OCI-LY1 (cell line): ENCODE results near the gene STK4.

Source experiments
- H2AFZ ChIP-seq: fragments of 200-600 bp; sonication (generic), shearing (Covaris generic); 2 replicates; pipeline ENCODE4 v1.6.0; 2014; ENCODE audit warnings: antibody characterized with exemption, mild to moderate bottlenecking, low read length
- H3F3A ChIP-seq: fragments of 200-600 bp; sonication (generic), shearing (Covaris generic); 2 replicates; pipeline ENCODE4 v1.6.0; 2014; ENCODE audit warnings: mild to moderate bottlenecking, antibody characterized with exemption, low read length, moderate library complexity; ENCODE audit not compliant: insufficient read depth
- H3K27ac ChIP-seq: fragments of 200-600 bp; sonication (generic); 2 replicates; pipeline ENCODE4 v1.5.1; 2014; ENCODE audit warnings: low read length, mixed run types, mild to moderate bottlenecking, low read depth; ENCODE audit not compliant: poor library complexity, severe bottlenecking
- H3K27me3 ChIP-seq: fragments of 200-600 bp; sonication (generic); 2 replicates; pipeline ENCODE4 v1.6.0; 2014; ENCODE audit warnings: antibody characterized with exemption, mild to moderate bottlenecking, low read length, moderate library complexity; ENCODE audit not compliant: insufficient read depth
- H3K36me3 ChIP-seq: fragments of 200-600 bp; sonication (generic); 2 replicates; pipeline ENCODE4 v1.6.1; 2014; ENCODE audit warnings: mild to moderate bottlenecking, antibody characterized with exemption, low read length, moderate library complexity, mixed read lengths; ENCODE audit not compliant: insufficient read depth
- H3K4me1 ChIP-seq: fragments of 200-600 bp; sonication (generic); 2 replicates; pipeline ENCODE4 v1.5.1; 2014; ENCODE audit warnings: mild to moderate bottlenecking, low read length, moderate library complexity; ENCODE audit not compliant: insufficient read depth, severe bottlenecking
- H3K4me2 ChIP-seq: fragments of 200-600 bp; sonication (generic), shearing (Covaris generic); 2 replicates; pipeline ENCODE4 v1.6.1; 2014; ENCODE audit warnings: low read length
- H3K4me3 ChIP-seq: fragments of 200-600 bp; sonication (generic); 2 replicates; pipeline ENCODE4 v1.5.1; 2014; ENCODE audit warnings: low read length, low read depth, mild to moderate bottlenecking, mixed read lengths; ENCODE audit not compliant: poor library complexity, severe bottlenecking
- H3K79me2 ChIP-seq: fragments of 200-600 bp; shearing (Covaris generic); 2 replicates; pipeline ENCODE4 v1.6.1; 2016; ENCODE audit warnings: mixed run types, low read length, mixed read lengths; ENCODE audit not compliant: insufficient read depth
- H3K9ac ChIP-seq: fragments of 200-600 bp; sonication (generic), shearing (Covaris generic); 2 replicates; pipeline ENCODE4 v1.6.1; 2014; ENCODE audit warnings: mild to moderate bottlenecking, low read length, mixed read lengths
- H3K9me2 ChIP-seq: fragments of 200-600 bp; sonication (generic), shearing (Covaris generic); 2 replicates; pipeline ENCODE4 v1.6.1; 2014; ENCODE audit warnings: low read depth, mild to moderate bottlenecking, low read length, mixed read lengths
- H3K9me3 ChIP-seq: fragments of 200-600 bp; shearing (Covaris generic); 2 replicates; pipeline ENCODE4 v1.6.1; 2014; ENCODE audit warnings: low read length, mixed read lengths
- H4K20me1 ChIP-seq: fragments of 200-600 bp; sonication (generic), shearing (Covaris generic); 2 replicates; pipeline ENCODE4 v1.6.0; 2016; ENCODE audit warnings: mild to moderate bottlenecking, low read length; ENCODE audit not compliant: insufficient read depth
- CTCF ChIP-seq: fragments of 200-600 bp; sonication (generic), shearing (Covaris generic); IDR thresholded peaks from 2 replicates; pipeline ENCODE4 v1.5.1; 2017; ENCODE audit warnings: mild to moderate bottlenecking, antibody characterized with exemption, low read length, moderate library complexity, mixed read lengths
- EZH2 ChIP-seq: fragments of 200-600 bp; sonication (generic), shearing (Covaris generic); IDR thresholded peaks from 2 replicates; pipeline ENCODE4 v1.8.0; 2017; ENCODE audit warnings: borderline replicate concordance, mixed run types, mild to moderate bottlenecking, antibody characterized with exemption, low read length, moderate library complexity, mixed read lengths

The STK4 gene

GRCh38 chr20:45047581-45048119 lies 81.3 kb downstream of the STK4 start:
- Histone ChIP-seq H3K9me3 (no peaks in the 10 kb centered on the region), H3K79me2 (peaks cover 20% of the 10 kb centered on the region; the same call in 1 of the 2 replicates), H4K20me1 (no peaks in the 10 kb centered on the region), H3K27ac (no peak overlapping the region), H3K4me1 (peaks cover 68% of the 10 kb centered on the region), H3F3A (no peaks in the 10 kb centered on the region), H2AFZ (no peak overlapping the region), H3K4me2 (no peak overlapping the region), H3K4me3 (no peak overlapping the region), H3K27me3 (no peaks in the 10 kb centered on the region), H3K9ac (no peak overlapping the region), H3K36me3 (peaks cover 18% of the 10 kb centered on the region; the same call in 1 of the 2 replicates), H3K9me2 (no peaks in the 10 kb centered on the region)
- no peak for TF ChIP-seq EZH2
- TF ChIP-seq CTCF, result no peak

GRCh38 chr20:45049438-45049837 lies 83.1 kb downstream of the STK4 start:
- no peak overlapping the region for H2AFZ ChIP-seq
- peak overlapping the region; percentile 26 for H3K4me3 ChIP-seq
- TF ChIP-seq EZH2 (no peak), CTCF (no peak)
- peak overlapping the region; percentile 49 for H3K4me2 ChIP-seq
- H4K20me1 ChIP-seq, result no peaks in the 10 kb centered on the region
- H3K4me1 ChIP-seq, result peaks cover 72% of the 10 kb centered on the region
- H3F3A ChIP-seq, result no peaks in the 10 kb centered on the region
- peaks cover 20% of the 10 kb centered on the region for H3K36me3 ChIP-seq
- peaks cover 17% of the 10 kb centered on the region; the same call in 1 of the 2 replicates for H3K79me2 ChIP-seq
- no peaks in the 10 kb centered on the region for H3K9me2 ChIP-seq
- H3K9me3 ChIP-seq, result no peaks in the 10 kb centered on the region
- H3K9ac ChIP-seq, result peak overlapping the region; percentile 36; the same call in 1 of the 2 replicates
- no peaks in the 10 kb centered on the region for H3K27me3 ChIP-seq
- H3K27ac ChIP-seq, result peak overlapping the region; percentile 84

- Histone ChIP-seq H3K27ac (peak overlapping the region; percentile 84), H3K79me2 (peaks cover 14% of the 10 kb centered on the region; the same call in 1 of the 2 replicates)
Measured at GRCh38 chr20:45049904-45050471, 83.7 kb downstream of the STK4 start.

More at GRCh38 chr20:45049904-45050471, 83.7 kb downstream of the STK4 start:
- H3K4me2 ChIP-seq, result peak overlapping the region; percentile 49
- peaks cover 24% of the 10 kb centered on the region for H3K36me3 ChIP-seq
- H3K9me3 ChIP-seq, result no peaks in the 10 kb centered on the region
- no peaks in the 10 kb centered on the region for H3F3A ChIP-seq
- TF ChIP-seq CTCF, result no peak
- TF ChIP-seq EZH2, result no peak
- H3K4me3 ChIP-seq, result peak overlapping the region; percentile 26
- H2AFZ ChIP-seq, result no peak overlapping the region
- no peaks in the 10 kb centered on the region for H3K27me3 ChIP-seq
- peaks cover 69% of the 10 kb centered on the region for H3K4me1 ChIP-seq
- H3K9ac ChIP-seq, result peak overlapping the region; percentile 36; the same call in 1 of the 2 replicates
- no peaks in the 10 kb centered on the region for H3K9me2 ChIP-seq
- no peaks in the 10 kb centered on the region for H4K20me1 ChIP-seq
